Keratinocyte (primary cell): ENCODE data around the gene ATXN7L3. TPM values are rescaled to one million over a fixed set of nuclear protein-coding genes. Genes with fewer than 3 reads are reported as not detected.

ENCODE experiments used
- DNase-seq: peaks from one replicate; pipeline ENCODE4 v3.0.0-alpha.2; 2011; ENCODE audit warnings: low read depth, missing footprints, low spot score
- FAIRE-seq: peaks from 2 replicates; lab custom pipeline; 2011; peaks lifted over from hg19 to GRCh38; lab: Jason Lieb, UNC
- H2AFZ ChIP-seq: 2 replicates; pipeline ENCODE4 v1.6.0; 2012; ENCODE audit warnings: low read length, control low read depth, inconsistent platforms; ENCODE audit not compliant: control insufficient read depth
- H3K27ac ChIP-seq: 2 replicates; pipeline ENCODE4 v1.5.1; 2011; ENCODE audit warnings: low read length; ENCODE audit not compliant: control insufficient read depth, insufficient read depth
- H3K27me3 ChIP-seq: 3 replicates; pipeline ENCODE4 v1.6.0; 2011; ENCODE audit warnings: low read length; ENCODE audit not compliant: control insufficient read depth, insufficient read depth; ENCODE audit errors: extremely low read depth
- H3K36me3 ChIP-seq, 2 experiments: 2 replicates in 1 of 2; 3 replicates in 1 of 2; pipeline ENCODE4 v1.5.1; 2011; ENCODE audit warnings: low read length in 2 of 2, mild to moderate bottlenecking in 1 of 2; ENCODE audit not compliant: control insufficient read depth in 2 of 2, insufficient read depth in 2 of 2; ENCODE audit errors: extremely low read depth in 1 of 2
- H3K4me1 ChIP-seq: 3 replicates; pipeline ENCODE4 v1.5.1; 2011; ENCODE audit warnings: low read length; ENCODE audit not compliant: control insufficient read depth, insufficient read depth; ENCODE audit errors: extremely low read depth
- H3K4me2 ChIP-seq: 3 replicates; pipeline ENCODE4 v1.6.0; 2011; ENCODE audit warnings: low read depth, low read length; ENCODE audit not compliant: control insufficient read depth, insufficient read depth; ENCODE audit errors: extremely low read depth
- H3K4me3 ChIP-seq, 3 experiments: fragments of 200-600 bp in 1 of 3; sonication (generic) in 1 of 3; 2 replicates in 2 of 3; 3 replicates in 1 of 3; pipeline ENCODE4 v1.5.1; 2011 to 2016; ENCODE audit warnings: low read length in 3 of 3, mild to moderate bottlenecking in 3 of 3, control low read depth in 2 of 3, inconsistent platforms in 1 of 3, low read depth in 1 of 3, mixed read lengths in 1 of 3, mixed run types in 1 of 3, moderate library complexity in 1 of 3; ENCODE audit not compliant: control insufficient read depth in 2 of 3, insufficient read depth in 2 of 3; ENCODE audit errors: extremely low read depth in 1 of 3
- H3K79me2 ChIP-seq: 2 replicates; pipeline ENCODE4 v1.6.0; 2012; ENCODE audit warnings: low read length; ENCODE audit not compliant: control insufficient read depth, insufficient read depth
- H3K9ac ChIP-seq: 3 replicates; pipeline ENCODE4 v1.6.0; 2011; ENCODE audit warnings: low read length; ENCODE audit not compliant: control insufficient read depth, insufficient read depth; ENCODE audit errors: extremely low read depth
- H3K9me1 ChIP-seq: 3 replicates; pipeline ENCODE4 v1.6.0; 2011; ENCODE audit warnings: low read length; ENCODE audit not compliant: control insufficient read depth, insufficient read depth; ENCODE audit errors: extremely low read depth
- H3K9me3 ChIP-seq: 2 replicates; pipeline ENCODE4 v1.5.1; 2012; ENCODE audit warnings: low read depth, low read length; ENCODE audit not compliant: control insufficient read depth
- H4K20me1 ChIP-seq: 3 replicates; pipeline ENCODE4 v1.6.0; 2011; ENCODE audit warnings: low read length; ENCODE audit not compliant: control insufficient read depth, insufficient read depth; ENCODE audit errors: extremely low read depth
- CTCF ChIP-seq, 3 experiments: IDR thresholded peaks in 1 of 3; conservative IDR thresholded peaks in 1 of 3; optimal IDR thresholded peaks in 1 of 3; 2 replicates in 2 of 3; 3 replicates in 1 of 3; pipeline versions ENCODE3 to v1.5.1; 2011; ENCODE audit warnings: low read length in 3 of 3, mild to moderate bottlenecking in 3 of 3, moderate library complexity in 2 of 3, control low read depth in 1 of 3, inconsistent platforms in 1 of 3; ENCODE audit not compliant: insufficient read depth in 2 of 3; ENCODE audit errors: extremely low read depth in 1 of 3
- EZH2 ChIP-seq: IDR thresholded peaks from one replicate; pipeline ENCODE4 v1.6.1; 2012; ENCODE audit warnings: inconsistent platforms, mild to moderate bottlenecking, low read length, moderate library complexity
- dilution Hi-C: fragments of 300-500 bp; cut with MboI; formaldehyde crosslinking; loops from one replicate; pipeline ENCODE4 v1.7.0; 2020; ENCODE audit warnings: low sequenced_read_pairs; ENCODE audit not compliant: extremely low pct_ligation_motif_present
- polyA plus RNA-seq, 5 experiments: library from polyadenylated mRNA; depleted of rRNA in 3 of 5; stranded (reverse) in 3 of 5; stranded (forward) in 1 of 5; unstranded in 1 of 5; fragments of >200 nt; gene quantifications; 1 replicate in 1 of 5; 2 replicates in 3 of 5; 3 replicates in 1 of 5; pipeline versions ENCODE4 v1.2.1 to v1.2.3, GENCODE V29; 2011 to 2012; ENCODE audit warnings: missing spikeins in 2 of 5, low read depth in 1 of 5, low replicate concordance in 1 of 5

Gene ATXN7L3
- polyA plus RNA-seq, 1 donor (not counting 4 experiments of a cell fraction or from before 2014, with no cell fraction given): 32.8 TPM

- H3K27ac ChIP-seq: no peak overlapping the region
- H3K4me3 ChIP-seq: no peak overlapping the region
- H3K27me3 ChIP-seq: no peaks in the 10 kb centered on the region
Measured at GRCh38 chr17:44191369-44191768, 8.3 kb downstream of the ATXN7L3 start.

GRCh38 chr17:44190481-44190880 lies 9.2 kb downstream of the ATXN7L3 start:
- FAIRE-seq (no peak), DNase-seq (no peak)
- no peak overlapping the region for H3K4me2 ChIP-seq
- peaks cover 18% of the 10 kb centered on the region for H3K79me2 ChIP-seq
- H3K36me3 ChIP-seq: peaks cover 34 to 35% of the 10 kb centered on the region in 2 experiments
- H3K9me1 ChIP-seq: no peaks in the 10 kb centered on the region
- no peaks in the 10 kb centered on the region for H3K27me3 ChIP-seq
- no peaks in the 10 kb centered on the region for H3K9me3 ChIP-seq
- no peak overlapping the region for H2AFZ ChIP-seq
- H4K20me1 ChIP-seq: no peaks in the 10 kb centered on the region
- TF ChIP-seq CTCF (optimal IDR thresholded peaks at IDR 0.05 in 1 of 3, IDR thresholded peaks at IDR 0.05 in 1 of 3, conservative IDR thresholded peaks at IDR 0.05 in 1 of 3; ENCODE audit: extremely low read depth in 1 of 3, insufficient read depth in 2 of 3, low read length in 3 of 3) (no peak), EZH2 (no peak)
- H3K4me1 ChIP-seq: peaks cover 8% of the 10 kb centered on the region
- no peak overlapping the region for H3K9ac ChIP-seq
- dilution Hi-C loops: no loop called here
- H3K4me3 ChIP-seq: no peak overlapping the region
- H3K27ac ChIP-seq: no peak overlapping the region

More at GRCh38 chr17:44191369-44191768, 8.3 kb downstream of the ATXN7L3 start:
- Histone ChIP-seq H3K9ac (no peak overlapping the region), H2AFZ (no peak overlapping the region), H3K9me3 (no peaks in the 10 kb centered on the region), H3K4me2 (no peak overlapping the region), H3K79me2 (peaks cover 17% of the 10 kb centered on the region), H3K36me3 (peaks cover 34 to 40% of the 10 kb centered on the region in 2 experiments), H3K4me1 (peaks cover 8% of the 10 kb centered on the region), H4K20me1 (no peaks in the 10 kb centered on the region), H3K9me1 (no peaks in the 10 kb centered on the region)
- FAIRE-seq (no peak), DNase-seq (no peak)
- TF ChIP-seq EZH2 (no peak), CTCF (optimal IDR thresholded peaks at IDR 0.05 in 1 of 3, IDR thresholded peaks at IDR 0.05 in 1 of 3, conservative IDR thresholded peaks at IDR 0.05 in 1 of 3; ENCODE audit: extremely low read depth in 1 of 3, insufficient read depth in 2 of 3, low read length in 3 of 3) (no peak)
- dilution Hi-C loops: no loop called here
